VCaP (cell line): ENCODE data around the gene PIEZO1.

ENCODE experiments used
- H3K27ac ChIP-seq: fragments of 450-650 bp; 2 replicates; pipeline ENCODE4 v1.5.1; 2017
- CTCF ChIP-seq: fragments of 450-650 bp; conservative IDR thresholded peaks from 2 replicates; pipeline ENCODE4 v1.5.1; 2017; ENCODE audit warnings: mild to moderate bottlenecking, moderate library complexity

The PIEZO1 gene

GRCh38 chr16:88727871-88728270 lies 57.1 kb downstream of the PIEZO1 start:
- H3K27ac ChIP-seq: no peak overlapping the region
- no peak for TF ChIP-seq CTCF

- TF ChIP-seq CTCF: no peak
- no peak overlapping the region for H3K27ac ChIP-seq
These were observed 58.0 kb downstream of the PIEZO1 start for GRCh38 chr16:88726981-88727380.

- no peak for TF ChIP-seq CTCF
These were observed 58.6 kb downstream of the PIEZO1 start for GRCh38 chr16:88726408-88726749.

GRCh38 chr16:88725609-88726407 lies 59.2 kb downstream of the PIEZO1 start:
- no peak for TF ChIP-seq CTCF
- no peak overlapping the region for H3K27ac ChIP-seq

More at GRCh38 chr16:88726408-88726749, 58.6 kb downstream of the PIEZO1 start:
- H3K27ac ChIP-seq: no peak overlapping the region

GRCh38 chr16:88724855-88725555 lies 60.0 kb downstream of the PIEZO1 start:
- no peak for TF ChIP-seq CTCF

GRCh38 chr16:88723911-88724310 lies 61.1 kb downstream of the PIEZO1 start:
- no peak for TF ChIP-seq CTCF
- H3K27ac ChIP-seq: no peak overlapping the region

More at GRCh38 chr16:88724855-88725555, 60.0 kb downstream of the PIEZO1 start:
- no peak overlapping the region for H3K27ac ChIP-seq

- no peak overlapping the region for H3K27ac ChIP-seq
- TF ChIP-seq CTCF: no peak
These were observed 61.5 kb downstream of the PIEZO1 start for GRCh38 chr16:88723507-88723887.
